Sigmoid colon (tissue), 4 donors: ENCODE measurements around the gene PPP1R15A.

Experiments
- EP300 ChIP-seq, 4 donors: sonication (generic); formaldehyde crosslinking; IDR thresholded peaks; one replicate each; pipeline ENCODE4 v1.6.1; 2017; ENCODE audit warnings: antibody characterized with exemption in 4 of 4
- POLR2A ChIP-seq, 2 donors: fragments of 450-650 bp; IDR thresholded peaks; one replicate each; pipeline ENCODE4 v1.6.1; 2016; ENCODE audit warnings: antibody characterized with exemption in 2 of 2, mild to moderate bottlenecking in 2 of 2, moderate library complexity in 2 of 2
- TF ChIP-seq, protein P1 (sequence below), 4 experiments: fragments of 450-650 bp in 3 of 4; fragments of 200-600 bp in 1 of 4; IDR thresholded peaks; one replicate each; pipeline ENCODE4 v1.5.1; 2016 to 2019; ENCODE audit warnings: antibody characterized with exemption in 4 of 4, mild to moderate bottlenecking in 3 of 4, moderate library complexity in 2 of 4

DNA sequence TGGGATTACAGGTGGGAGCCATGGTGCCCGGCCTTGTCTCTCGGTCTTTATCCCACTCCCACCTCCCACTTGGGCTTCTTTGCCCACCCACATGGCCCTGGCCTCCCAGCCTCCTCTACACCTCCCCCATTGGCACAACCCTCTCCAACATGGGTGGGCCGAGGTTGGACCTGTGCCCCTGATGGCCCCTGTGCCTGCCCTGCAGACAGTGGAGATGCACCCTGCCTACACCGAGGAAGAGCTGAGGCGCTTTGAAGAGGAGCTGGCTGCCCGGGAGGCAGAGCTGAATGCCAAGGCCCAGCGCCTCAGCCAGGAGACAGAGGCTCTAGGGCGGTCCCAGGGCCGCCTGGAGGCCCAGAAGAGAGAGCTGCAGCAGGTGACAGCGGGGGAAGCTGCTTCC, 48.7 kb downstream of the PPP1R15A start:
- TF ChIP-seq POLR2A (IDR thresholded peaks at IDR 0.05) (no peak), EP300 (IDR thresholded peaks at IDR 0.05) (no peak)
- TF ChIP-seq, protein P1, sequence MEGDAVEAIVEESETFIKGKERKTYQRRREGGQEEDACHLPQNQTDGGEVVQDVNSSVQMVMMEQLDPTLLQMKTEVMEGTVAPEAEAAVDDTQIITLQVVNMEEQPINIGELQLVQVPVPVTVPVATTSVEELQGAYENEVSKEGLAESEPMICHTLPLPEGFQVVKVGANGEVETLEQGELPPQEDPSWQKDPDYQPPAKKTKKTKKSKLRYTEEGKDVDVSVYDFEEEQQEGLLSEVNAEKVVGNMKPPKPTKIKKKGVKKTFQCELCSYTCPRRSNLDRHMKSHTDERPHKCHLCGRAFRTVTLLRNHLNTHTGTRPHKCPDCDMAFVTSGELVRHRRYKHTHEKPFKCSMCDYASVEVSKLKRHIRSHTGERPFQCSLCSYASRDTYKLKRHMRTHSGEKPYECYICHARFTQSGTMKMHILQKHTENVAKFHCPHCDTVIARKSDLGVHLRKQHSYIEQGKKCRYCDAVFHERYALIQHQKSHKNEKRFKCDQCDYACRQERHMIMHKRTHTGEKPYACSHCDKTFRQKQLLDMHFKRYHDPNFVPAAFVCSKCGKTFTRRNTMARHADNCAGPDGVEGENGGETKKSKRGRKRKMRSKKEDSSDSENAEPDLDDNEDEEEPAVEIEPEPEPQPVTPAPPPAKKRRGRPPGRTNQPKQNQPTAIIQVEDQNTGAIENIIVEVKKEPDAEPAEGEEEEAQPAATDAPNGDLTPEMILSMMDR (IDR thresholded peaks at IDR 0.05): no peak
